Nephron progenitor cell (in vitro differentiated cells): ENCODE results near the gene RHBDF1.

Experiments
- DNase-seq: peaks from one replicate; pipeline ENCODE4 v3.0.0; 2021
- H3K27ac Mint-ChIP-seq: 2 replicates; pipeline ENCODE4 v1.8.0; 2021; ENCODE audit warnings: mild to moderate bottlenecking, moderate library complexity, mixed read lengths
- H3K27me3 Mint-ChIP-seq: 2 replicates; pipeline ENCODE4 v1.8.0; 2021; ENCODE audit warnings: mild to moderate bottlenecking, low read depth, mixed read lengths; ENCODE audit not compliant: poor library complexity
- H3K36me3 Mint-ChIP-seq: 2 replicates; pipeline ENCODE4 v1.8.0; 2021; ENCODE audit warnings: low read depth, mixed read lengths
- H3K4me1 Mint-ChIP-seq: 2 replicates; pipeline ENCODE4 v1.8.0; 2021; ENCODE audit warnings: mixed read lengths
- H3K4me3 Mint-ChIP-seq: 2 replicates; pipeline ENCODE4 v1.8.0; 2021; ENCODE audit warnings: mild to moderate bottlenecking, moderate library complexity, mixed read lengths
- H3K9me3 Mint-ChIP-seq: 2 replicates; pipeline ENCODE4 v1.8.0; 2021; ENCODE audit warnings: mild to moderate bottlenecking, moderate library complexity, mixed read lengths
- CTCF ChIP-seq: fragments of 200-600 bp; sonication (generic); IDR thresholded peaks from 2 replicates; pipeline ENCODE4 v1.5.0; 2021; ENCODE audit warnings: antibody characterized with exemption

Gene RHBDF1

GRCh38 chr16:74051-74746, 1.8 kb upstream of the RHBDF1 start:
- peaks cover 75% of the 10 kb centered on the region for H3K4me1 Mint-ChIP-seq
- no peaks in the 10 kb centered on the region for H3K9me3 Mint-ChIP-seq
- H3K36me3 Mint-ChIP-seq: no peaks in the 10 kb centered on the region
- H3K4me3 Mint-ChIP-seq: peak overlapping the region; percentile 52
- no peak overlapping the region for H3K27ac Mint-ChIP-seq
- no peak for DNase-seq
- no peaks in the 10 kb centered on the region for H3K27me3 Mint-ChIP-seq
- TF ChIP-seq CTCF: no peak

- peak; percentile 64 for DNase-seq
These were observed 660 bp downstream of the RHBDF1 start for GRCh38 chr16:71540-72401.

GRCh38 chr16:71210-71539, 1.3 kb downstream of the RHBDF1 start:
- TF ChIP-seq CTCF: no peak
- Mint-ChIP-seq H3K27me3 (no peaks in the 10 kb centered on the region), H3K4me1 (peaks cover 80% of the 10 kb centered on the region), H3K9me3 (no peaks in the 10 kb centered on the region), H3K36me3 (no peaks in the 10 kb centered on the region), H3K27ac (no peak overlapping the region), H3K4me3 (peak overlapping the region; percentile 84)
- no peak for DNase-seq

More at GRCh38 chr16:71540-72401, 660 bp downstream of the RHBDF1 start:
- Mint-ChIP-seq H3K27ac (peak overlapping the region; percentile 75), H3K27me3 (no peaks in the 10 kb centered on the region), H3K4me3 (peak overlapping the region; percentile 84), H3K4me1 (peaks cover 86% of the 10 kb centered on the region), H3K36me3 (no peaks in the 10 kb centered on the region), H3K9me3 (no peaks in the 10 kb centered on the region)
- no peak for TF ChIP-seq CTCF

GRCh38 chr16:69181-69580, 3.2 kb downstream of the RHBDF1 start:
- H3K4me3 Mint-ChIP-seq: peak overlapping the region; percentile 18
- H3K27ac Mint-ChIP-seq: no peak overlapping the region
- peaks cover 60% of the 10 kb centered on the region for H3K4me1 Mint-ChIP-seq

GRCh38 chr16:67884-68789, 4.3 kb downstream of the RHBDF1 start:
- TF ChIP-seq CTCF: no peak
- no peak overlapping the region for H3K4me3 Mint-ChIP-seq
- DNase-seq: no peak
- H3K4me1 Mint-ChIP-seq: peaks cover 51% of the 10 kb centered on the region
- H3K27me3 Mint-ChIP-seq: no peaks in the 10 kb centered on the region
- no peaks in the 10 kb centered on the region for H3K9me3 Mint-ChIP-seq
- H3K36me3 Mint-ChIP-seq: no peaks in the 10 kb centered on the region
- H3K27ac Mint-ChIP-seq: no peak overlapping the region

More at GRCh38 chr16:69181-69580, 3.2 kb downstream of the RHBDF1 start:
- H3K9me3 Mint-ChIP-seq: no peaks in the 10 kb centered on the region
- H3K36me3 Mint-ChIP-seq: no peaks in the 10 kb centered on the region
- no peaks in the 10 kb centered on the region for H3K27me3 Mint-ChIP-seq
- TF ChIP-seq CTCF: no peak
- DNase-seq: no peak
